ENCODE results near the gene CBX6. TPM values are rescaled to one million over a fixed set of nuclear protein-coding genes. Genes with fewer than 3 reads are reported as not detected.

Gene CBX6
- total RNA-seq, 1 donor from 2014 or later, result 61.6 TPM

DNA sequence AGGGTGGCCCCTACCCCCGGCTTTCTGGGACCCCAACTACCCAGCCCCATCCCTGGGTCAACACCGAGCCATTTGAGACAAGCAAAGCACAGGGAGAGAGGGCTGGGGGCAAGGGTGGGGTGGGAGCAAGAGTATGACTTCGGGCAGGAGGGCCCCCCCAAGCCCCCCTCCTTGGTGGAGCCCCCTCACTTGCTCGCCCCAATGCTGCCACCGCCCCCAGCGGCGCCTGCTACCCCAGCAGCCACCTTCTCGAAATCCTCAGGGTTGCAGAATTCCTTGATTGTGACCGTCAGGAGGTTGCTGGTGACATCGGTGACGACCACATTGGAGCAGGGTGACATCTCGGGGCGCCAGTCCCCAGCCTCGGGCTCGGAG, 6.0 kb downstream of the CBX6 start:
- H3K4me3 ChIP-seq, result no peak overlapping the region
- intact Hi-C loops (cut with DNase I), result no loop called here
- no peak for DNase-seq
- TF ChIP-seq, protein P1, sequence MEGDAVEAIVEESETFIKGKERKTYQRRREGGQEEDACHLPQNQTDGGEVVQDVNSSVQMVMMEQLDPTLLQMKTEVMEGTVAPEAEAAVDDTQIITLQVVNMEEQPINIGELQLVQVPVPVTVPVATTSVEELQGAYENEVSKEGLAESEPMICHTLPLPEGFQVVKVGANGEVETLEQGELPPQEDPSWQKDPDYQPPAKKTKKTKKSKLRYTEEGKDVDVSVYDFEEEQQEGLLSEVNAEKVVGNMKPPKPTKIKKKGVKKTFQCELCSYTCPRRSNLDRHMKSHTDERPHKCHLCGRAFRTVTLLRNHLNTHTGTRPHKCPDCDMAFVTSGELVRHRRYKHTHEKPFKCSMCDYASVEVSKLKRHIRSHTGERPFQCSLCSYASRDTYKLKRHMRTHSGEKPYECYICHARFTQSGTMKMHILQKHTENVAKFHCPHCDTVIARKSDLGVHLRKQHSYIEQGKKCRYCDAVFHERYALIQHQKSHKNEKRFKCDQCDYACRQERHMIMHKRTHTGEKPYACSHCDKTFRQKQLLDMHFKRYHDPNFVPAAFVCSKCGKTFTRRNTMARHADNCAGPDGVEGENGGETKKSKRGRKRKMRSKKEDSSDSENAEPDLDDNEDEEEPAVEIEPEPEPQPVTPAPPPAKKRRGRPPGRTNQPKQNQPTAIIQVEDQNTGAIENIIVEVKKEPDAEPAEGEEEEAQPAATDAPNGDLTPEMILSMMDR (IDR thresholded peaks at IDR 0.05), result no peak
- H3K27me3 ChIP-seq, result no peaks in the 10 kb centered on the region
- no peak overlapping the region for H3K27ac ChIP-seq
- peaks cover 41% of the 10 kb centered on the region for H3K4me1 ChIP-seq
- no peaks in the 10 kb centered on the region for H3K9me3 ChIP-seq
- no peak for ATAC-seq
- peaks cover 37% of the 10 kb centered on the region for H3K36me3 ChIP-seq

DNA sequence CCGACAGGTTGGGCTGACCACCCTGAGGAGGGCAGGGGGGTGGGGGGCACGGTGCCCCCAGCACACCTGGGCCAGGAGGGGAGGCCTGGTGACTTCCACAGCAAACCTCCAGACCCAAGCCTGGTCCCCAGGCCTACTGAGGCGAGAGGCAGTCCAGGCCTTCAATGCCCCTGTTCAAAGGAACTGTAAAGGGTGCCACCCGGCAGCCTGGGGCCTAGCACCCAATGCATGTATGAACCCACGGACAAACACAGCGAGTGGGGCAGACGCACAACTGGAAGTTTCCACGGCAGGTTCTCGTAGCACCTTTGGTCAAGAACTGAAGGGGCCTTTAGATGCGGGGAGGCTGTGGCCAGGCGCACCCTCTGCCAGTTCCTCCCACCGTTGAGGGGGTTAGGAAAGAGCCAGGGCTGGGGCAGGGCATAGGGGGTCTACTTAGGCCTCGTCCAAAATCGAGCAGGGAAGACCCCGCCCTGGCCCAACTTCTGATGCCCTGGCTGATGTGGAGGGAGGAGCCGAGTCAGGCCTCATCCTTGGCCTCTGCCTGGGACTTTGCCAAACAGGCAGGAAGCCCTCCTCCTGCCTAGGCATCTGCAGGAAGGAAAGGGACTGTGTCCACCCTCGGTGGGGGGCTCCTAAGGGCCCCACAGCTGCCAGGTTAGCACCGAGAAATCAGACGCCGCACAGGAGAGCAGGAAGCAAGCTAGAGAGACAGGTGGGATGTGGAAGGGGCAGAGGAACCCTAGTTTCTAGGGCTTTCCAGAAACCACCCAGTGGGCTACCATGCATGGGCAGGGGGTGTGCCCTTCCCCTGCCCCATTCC, 6.6 kb downstream of the CBX6 start:
- Histone ChIP-seq H3K27me3 (no peaks in the 10 kb centered on the region), H3K9me3 (no peaks in the 10 kb centered on the region), H3K4me3 (no peak overlapping the region), H3K4me1 (peaks cover 35% of the 10 kb centered on the region), H3K27ac (peak overlapping the region; percentile 78), H3K36me3 (peaks cover 37% of the 10 kb centered on the region)
- TF ChIP-seq, protein P1 (IDR thresholded peaks at IDR 0.05), result no peak
- ATAC-seq, result no peak
- peak; percentile 53 for DNase-seq
- intact Hi-C loops (cut with DNase I), result no loop called here

DNA sequence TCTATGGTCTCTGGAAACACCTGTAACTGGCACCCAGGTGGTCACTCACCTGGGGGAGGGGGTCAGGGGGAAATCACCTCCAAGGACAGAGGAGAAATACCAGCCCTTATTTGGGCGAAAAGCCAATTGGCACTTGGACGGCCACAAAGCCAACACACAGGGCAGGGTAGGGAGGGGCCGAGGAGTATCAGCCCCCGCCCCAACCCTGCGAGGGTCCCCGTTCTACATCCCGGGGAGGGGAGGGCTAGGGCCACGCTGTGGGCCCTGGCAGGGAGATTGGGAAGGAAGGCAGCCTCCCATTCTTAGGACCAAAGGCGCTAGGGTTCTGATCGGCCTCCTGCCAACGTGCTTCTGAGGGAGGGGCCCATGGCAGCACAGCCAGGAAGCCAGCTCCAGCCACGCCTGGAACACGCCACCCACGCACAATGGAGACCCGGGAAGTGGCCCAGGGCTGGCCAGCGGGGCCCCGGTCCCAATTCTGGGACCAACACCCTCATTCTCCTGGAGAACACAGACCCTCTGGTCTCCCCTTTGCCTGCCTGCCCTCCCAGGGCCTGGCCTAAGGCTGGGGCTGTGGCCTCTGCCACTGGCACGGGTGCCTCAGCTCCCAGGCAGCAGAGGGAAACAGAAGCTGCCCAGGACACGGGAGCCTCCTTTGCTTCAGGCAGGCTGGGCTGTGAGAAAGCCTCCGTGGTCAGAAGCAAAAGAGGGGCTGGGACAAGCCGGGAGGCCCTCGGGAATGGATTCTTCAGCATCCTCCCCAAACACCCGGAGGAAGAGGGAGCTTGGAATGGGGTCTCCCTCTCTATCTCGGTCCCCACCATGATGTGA, 7.4 kb downstream of the CBX6 start:
- peaks cover 33% of the 10 kb centered on the region for H3K36me3 ChIP-seq
- intact Hi-C loops (cut with DNase I), result no loop called here
- peak overlapping the region; percentile 78 for H3K27ac ChIP-seq
- peaks cover 26% of the 10 kb centered on the region for H3K4me1 ChIP-seq
- H3K4me3 ChIP-seq, result no peak overlapping the region
- peak; percentile 71 for DNase-seq
- H3K9me3 ChIP-seq, result no peaks in the 10 kb centered on the region
- TF ChIP-seq, protein P1 (IDR thresholded peaks at IDR 0.05), result no peak
- H3K27me3 ChIP-seq, result no peaks in the 10 kb centered on the region
- ATAC-seq, result peak; percentile 39

DNA sequence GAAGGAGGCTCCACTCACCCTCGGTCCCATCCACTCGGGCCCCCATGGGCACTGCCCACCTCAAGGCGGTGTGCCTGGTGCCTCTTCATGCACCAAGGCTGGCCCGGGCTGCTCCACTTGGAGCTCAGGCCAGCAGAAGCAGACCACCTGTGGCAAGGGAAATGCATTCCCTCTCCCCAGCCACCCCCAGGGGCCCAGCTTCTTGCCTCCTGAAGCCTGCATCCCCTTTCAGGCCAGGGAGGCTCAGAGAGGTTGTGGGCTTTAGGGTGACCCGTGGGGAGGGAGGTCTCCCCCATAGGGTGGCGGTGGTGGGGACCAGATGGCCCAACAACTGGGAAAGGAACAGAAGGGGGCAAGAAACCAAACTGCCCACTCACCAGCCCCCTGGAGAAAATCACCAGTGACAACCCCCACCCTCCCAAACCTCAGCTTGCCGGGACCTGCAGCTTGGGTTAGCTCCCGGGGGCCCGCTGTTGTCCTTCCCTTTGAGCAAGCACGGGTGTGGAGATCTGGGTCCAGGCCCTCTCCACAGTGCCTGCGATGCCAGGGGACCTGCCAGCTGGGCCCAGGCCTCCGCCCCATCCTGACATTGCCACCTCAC, 8.4 kb downstream of the CBX6 start:
- Histone ChIP-seq H3K36me3 (peaks cover 28% of the 10 kb centered on the region), H3K9me3 (no peaks in the 10 kb centered on the region), H3K27me3 (no peaks in the 10 kb centered on the region), H3K4me3 (no peak overlapping the region), H3K4me1 (peaks cover 20% of the 10 kb centered on the region), H3K27ac (no peak overlapping the region)
- ATAC-seq (no peak), DNase-seq (peak; percentile 60)
- intact Hi-C loops (cut with DNase I), result no loop called here
- TF ChIP-seq, protein P1 (IDR thresholded peaks at IDR 0.05), result no peak

DNA sequence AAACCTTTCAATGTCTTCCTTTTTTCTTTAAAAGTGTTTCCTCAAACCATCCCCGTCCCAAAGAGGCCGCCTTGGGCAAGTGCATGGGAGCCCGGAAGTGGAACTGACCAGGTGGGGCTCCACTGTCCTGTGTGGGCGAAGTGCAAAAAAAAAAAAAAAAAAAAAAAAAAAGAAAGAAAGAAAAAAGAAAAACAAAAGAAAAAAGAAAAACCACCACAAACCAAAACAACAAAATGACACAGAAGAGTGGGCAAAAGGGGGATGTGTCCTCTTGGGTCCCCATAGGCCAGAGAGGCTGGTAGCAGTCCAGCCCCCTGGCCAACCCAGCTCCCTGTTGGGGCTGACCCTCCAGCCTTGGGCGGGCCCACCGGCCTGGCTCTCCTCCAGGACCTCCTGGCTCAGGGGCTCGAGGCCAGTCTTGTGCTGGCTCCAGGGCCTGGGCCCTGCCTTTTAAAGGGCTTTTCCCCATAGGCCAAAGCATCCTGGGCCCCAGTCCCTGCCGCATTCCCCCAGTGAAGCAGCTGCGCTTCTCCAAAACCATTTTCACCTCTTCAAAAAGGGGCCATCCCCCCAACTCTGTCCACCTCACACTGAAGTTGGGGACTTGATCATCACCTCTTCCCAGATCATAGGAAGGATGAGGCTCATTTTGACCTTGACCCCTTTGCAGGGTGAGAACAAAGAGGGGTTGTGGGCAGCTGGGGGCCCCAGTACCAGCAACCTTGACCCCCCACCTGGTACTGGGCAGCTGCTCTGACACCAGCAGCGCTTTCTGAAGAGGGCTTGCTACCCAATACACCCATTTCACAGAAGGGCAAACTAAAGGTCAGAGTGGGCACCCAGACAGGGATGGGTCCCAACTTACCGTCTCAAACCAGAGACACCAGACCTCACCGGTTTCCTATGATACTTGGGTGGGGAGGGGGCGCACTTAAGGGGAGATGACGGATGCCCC, 9.4 kb downstream of the CBX6 start:
- Histone ChIP-seq H3K4me1 (peaks cover 20% of the 10 kb centered on the region), H3K36me3 (peaks cover 22% of the 10 kb centered on the region), H3K4me3 (no peak overlapping the region), H3K27ac (no peak overlapping the region), H3K9me3 (no peaks in the 10 kb centered on the region), H3K27me3 (no peaks in the 10 kb centered on the region)
- intact Hi-C loops (cut with DNase I), result no loop called here
- TF ChIP-seq, protein P1 (IDR thresholded peaks at IDR 0.05), result no peak
- DNase-seq (peak; percentile 67), ATAC-seq (no peak)

All from upper lobe of right lung (tissue), 1 donor.